MCF 10A (cell line): ENCODE data around the gene TCF12. TPM values are rescaled to one million over a fixed set of nuclear protein-coding genes. Genes with fewer than 3 reads are reported as not detected.

Source experiments
- BruUV-seq: library from RNA; stranded (reverse); fragments of 400-500 nt; replicated peaks from 2 replicates; lab custom pipeline; 2021; lab: Mats Ljungman, UMichigan
- CTCF ChIA-PET: fragments of 300-600 bp; sonication (Branson Sonifier 250); formaldehyde crosslinking; extraction: SDS; loops from one replicate; lab custom pipeline; 2021; ENCODE audit warnings: antibody characterized with exemption, inconsistent platforms; lab: Yijun Ruan, JAX
- POLR2A ChIA-PET: fragments of 300-600, 350-650 bp; sonication (Branson Sonifier 250); formaldehyde crosslinking; extraction: SDS; loops from one replicate; lab custom pipeline; 2020; ENCODE audit warnings: antibody characterized with exemption, inconsistent platforms; lab: Yijun Ruan, JAX
- DNase-seq: peaks from one replicate; pipeline ENCODE4 v3.0.0-alpha.2; 2018; ENCODE audit not compliant: unreplicated experiment
- H3K27ac Mint-ChIP-seq: one replicate; pipeline ENCODE4 v1.8.0; 2022; ENCODE audit warnings: mild to moderate bottlenecking, low read depth, mixed read lengths; ENCODE audit not compliant: unreplicated experiment
- H3K27me3 Mint-ChIP-seq: one replicate; pipeline ENCODE4 v1.8.0; 2022; ENCODE audit warnings: mixed read lengths; ENCODE audit not compliant: insufficient read depth, unreplicated experiment
- H3K36me3 Mint-ChIP-seq: one replicate; pipeline ENCODE4 v1.8.0; 2022; ENCODE audit warnings: mild to moderate bottlenecking, moderate library complexity, mixed read lengths; ENCODE audit not compliant: insufficient read depth, unreplicated experiment
- H3K4me1 Mint-ChIP-seq: one replicate; pipeline ENCODE4 v1.8.0; 2022; ENCODE audit warnings: mixed read lengths; ENCODE audit not compliant: insufficient read depth, unreplicated experiment
- H3K4me3 Mint-ChIP-seq: one replicate; pipeline ENCODE4 v1.8.0; 2022; ENCODE audit warnings: mild to moderate bottlenecking, moderate library complexity, mixed read lengths; ENCODE audit not compliant: unreplicated experiment
- H3K9me3 Mint-ChIP-seq: one replicate; pipeline ENCODE4 v1.8.0; 2022; ENCODE audit warnings: mixed read lengths; ENCODE audit not compliant: unreplicated experiment
- intact Hi-C: fragments of 100-400 bp; cut with micrococcal nuclease; formaldehyde crosslinking; loops from 2 replicates; pipeline ENCODE4 v1.14.1; 2022
- total RNA-seq: library from RNA; stranded (reverse); gene quantifications from 2 replicates; pipeline ENCODE4 v1.2.3, GENCODE V29; 2022
- TF ChIP-seq, protein P1 (sequence below): fragments of 200-600 bp; IDR thresholded peaks from one replicate; pipeline ENCODE4 v1.8.0; 2022; ENCODE audit warnings: antibody characterized with exemption, mild to moderate bottlenecking; ENCODE audit not compliant: unreplicated experiment

The TCF12 gene
- total RNA-seq, 1 experiment from 2014 or later, result 140 TPM

DNA sequence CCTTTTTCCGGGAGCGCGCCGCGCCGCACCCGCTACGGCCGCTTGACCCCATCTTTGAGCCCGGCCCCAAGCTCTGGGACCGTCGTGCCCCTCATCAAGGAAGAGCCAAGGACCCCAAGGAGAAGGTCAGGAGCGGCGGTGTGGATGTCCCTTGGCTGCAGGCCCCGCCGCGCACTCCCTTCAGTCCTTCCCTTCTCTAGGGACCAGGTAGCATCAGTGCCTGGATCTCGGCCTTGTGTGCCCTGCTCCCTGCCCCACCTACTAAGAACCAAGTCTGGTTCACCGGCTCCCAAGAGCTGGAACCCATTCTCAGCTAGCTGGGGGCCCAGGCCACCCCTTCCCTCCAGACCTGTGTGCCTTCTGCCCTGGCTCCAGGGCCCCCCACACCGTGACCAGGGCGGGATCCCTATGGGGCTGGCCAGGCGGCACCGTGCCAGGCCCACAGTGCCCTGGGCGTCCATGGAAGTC, 388.5 kb downstream of the TCF12 start:
- intact Hi-C loops, result loop anchor here (1.0 to 5.0 kb wide), 6 partner anchors 161 to 816 kb away; partner anchors contain the start of gene TCF12
- Mint-ChIP-seq H3K4me3 (peak overlapping the region; percentile 32), H3K27me3 (no peaks in the 10 kb centered on the region), H3K36me3 (no peaks in the 10 kb centered on the region), H3K4me1 (no peaks in the 10 kb centered on the region), H3K27ac (no peak overlapping the region), H3K9me3 (no peaks in the 10 kb centered on the region)
- CTCF ChIA-PET, result interaction anchor here (0.6 to 6.0 kb wide), 28 partner anchors 8 to 837 kb away, joined by 3 to 55 read pairs (median 4); no protein-coding TSS in a partner anchor
- TF ChIP-seq, protein P1, sequence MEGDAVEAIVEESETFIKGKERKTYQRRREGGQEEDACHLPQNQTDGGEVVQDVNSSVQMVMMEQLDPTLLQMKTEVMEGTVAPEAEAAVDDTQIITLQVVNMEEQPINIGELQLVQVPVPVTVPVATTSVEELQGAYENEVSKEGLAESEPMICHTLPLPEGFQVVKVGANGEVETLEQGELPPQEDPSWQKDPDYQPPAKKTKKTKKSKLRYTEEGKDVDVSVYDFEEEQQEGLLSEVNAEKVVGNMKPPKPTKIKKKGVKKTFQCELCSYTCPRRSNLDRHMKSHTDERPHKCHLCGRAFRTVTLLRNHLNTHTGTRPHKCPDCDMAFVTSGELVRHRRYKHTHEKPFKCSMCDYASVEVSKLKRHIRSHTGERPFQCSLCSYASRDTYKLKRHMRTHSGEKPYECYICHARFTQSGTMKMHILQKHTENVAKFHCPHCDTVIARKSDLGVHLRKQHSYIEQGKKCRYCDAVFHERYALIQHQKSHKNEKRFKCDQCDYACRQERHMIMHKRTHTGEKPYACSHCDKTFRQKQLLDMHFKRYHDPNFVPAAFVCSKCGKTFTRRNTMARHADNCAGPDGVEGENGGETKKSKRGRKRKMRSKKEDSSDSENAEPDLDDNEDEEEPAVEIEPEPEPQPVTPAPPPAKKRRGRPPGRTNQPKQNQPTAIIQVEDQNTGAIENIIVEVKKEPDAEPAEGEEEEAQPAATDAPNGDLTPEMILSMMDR, result no peak
- POLR2A ChIA-PET, result interaction anchor here (1.2 kb wide), 1 partner anchor 321 kb away, joined by 4 read pairs; no protein-coding TSS in a partner anchor
- DNase-seq, result no peak
- no TSS peak for BruUV-seq

DNA sequence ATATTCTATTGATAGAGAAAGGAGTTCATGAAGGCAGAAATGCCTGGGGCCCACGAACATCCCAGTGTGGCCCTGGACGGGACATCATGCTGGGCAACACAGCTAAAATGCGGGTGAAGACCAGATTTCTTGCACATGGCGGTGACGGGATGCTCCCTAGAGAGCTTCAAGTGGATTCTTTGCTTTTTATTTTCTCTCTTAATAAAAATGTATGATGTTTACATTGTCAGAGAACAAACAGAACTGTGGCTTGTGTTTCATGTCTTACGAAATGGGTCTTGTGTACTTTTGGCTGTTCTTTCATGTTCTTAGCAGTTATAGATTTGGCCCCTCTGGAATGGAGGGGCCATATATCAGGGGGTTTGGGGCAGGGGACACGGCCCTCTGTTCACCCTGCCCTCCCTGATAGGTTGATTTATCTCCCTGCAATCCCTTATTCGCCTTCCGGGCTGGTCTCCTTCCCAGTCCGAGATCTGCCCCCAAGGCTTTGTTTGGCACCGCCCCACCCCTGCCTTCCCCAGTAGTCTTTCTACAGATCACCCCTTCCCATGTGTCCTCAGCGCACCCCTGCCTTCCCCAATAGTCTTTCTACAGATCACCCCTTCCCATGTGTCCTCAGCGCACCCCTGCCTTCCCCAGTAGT, 389.2 kb downstream of the TCF12 start:
- Mint-ChIP-seq H3K27me3 (no peaks in the 10 kb centered on the region), H3K4me1 (no peaks in the 10 kb centered on the region), H3K36me3 (no peaks in the 10 kb centered on the region), H3K9me3 (no peaks in the 10 kb centered on the region), H3K4me3 (no peak overlapping the region), H3K27ac (no peak overlapping the region)
- POLR2A ChIA-PET, result no interaction called here
- no peak for DNase-seq
- intact Hi-C loops, result loop anchor here (5.0 kb wide), 2 partner anchors 290 to 390 kb away; partner anchors contain the start of gene TCF12
- BruUV-seq, result no TSS peak
- TF ChIP-seq, protein P1, result no peak
- CTCF ChIA-PET, result interaction anchor here (0.6 to 6.0 kb wide), 19 partner anchors 11 to 838 kb away, joined by 3 to 55 read pairs (median 5); no protein-coding TSS in a partner anchor

DNA sequence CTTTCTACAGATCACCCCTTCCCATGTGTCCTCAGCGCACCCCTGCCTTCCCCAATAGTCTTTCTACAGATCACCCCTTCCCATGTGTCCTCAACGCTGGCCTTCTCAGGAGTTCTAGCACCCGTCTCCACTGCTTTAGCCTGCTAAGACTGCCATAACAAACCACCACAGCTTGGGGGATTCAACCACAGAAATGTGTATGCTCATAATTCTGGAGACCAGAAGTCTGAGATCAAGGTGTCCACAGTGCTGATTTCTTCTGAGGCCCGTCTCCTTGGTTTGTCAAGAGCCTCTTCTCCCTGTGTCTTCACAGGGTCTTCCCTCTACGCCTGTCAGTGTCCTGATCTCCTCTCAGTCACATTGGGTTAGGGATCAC, 389.7 kb downstream of the TCF12 start:
- DNase-seq, result no peak
- POLR2A ChIA-PET, result interaction anchor here (1.4 kb wide), 1 partner anchor 162 kb away, joined by 3 read pairs; no protein-coding TSS in a partner anchor
- no TSS peak for BruUV-seq
- Mint-ChIP-seq H3K4me3 (no peak overlapping the region), H3K27me3 (no peaks in the 10 kb centered on the region), H3K9me3 (no peaks in the 10 kb centered on the region), H3K36me3 (no peaks in the 10 kb centered on the region), H3K4me1 (no peaks in the 10 kb centered on the region), H3K27ac (no peak overlapping the region)
- CTCF ChIA-PET, result interaction anchor here (0.6 to 6.0 kb wide), 5 partner anchors 32 to 234 kb away, joined by 3 to 55 read pairs (median 8); no protein-coding TSS in a partner anchor
- intact Hi-C loops, result loop anchor here (5.0 kb wide), 2 partner anchors 291 to 391 kb away; partner anchors contain the start of gene TCF12
- TF ChIP-seq, protein P1, result no peak
